Esophagus squamous epithelium (tissue), 5 donors: Measurements from ENCODE around the gene STON1. TPM values are rescaled to one million over a fixed set of nuclear protein-coding genes. Genes with fewer than 3 reads are reported as not detected.
"Not testable (repeated sequence)": the region's sequence is repeated elsewhere in the genome, so short reads cannot be mapped to it uniquely, and the experiment has no call there.

Experiments used
- DNase-seq: peaks from one replicate; lab custom pipeline; 2025; lab: John Stamatoyannopoulos, UW
- H3K27ac ChIP-seq, 4 donors: fragments of 200-600 bp; sonication (generic); one replicate each; pipeline ENCODE4 v1.5.1; 2016 to 2019; ENCODE audit warnings: mild to moderate bottlenecking in 1 of 4
- H3K27me3 ChIP-seq, 4 donors: fragments of 200-600 bp; sonication (generic); 1 replicate in 3 of 4; 2 replicates in 1 of 4; pipeline versions ENCODE4 v1.5.1 to v1.6.0; 2017 to 2021; ENCODE audit warnings: antibody characterized with exemption in 1 of 4
- H3K36me3 ChIP-seq, 3 donors: fragments of 200-600 bp; sonication (generic); one replicate each; pipeline ENCODE4 v1.5.1; 2016 to 2019
- H3K4me1 ChIP-seq, 3 donors: fragments of 200-600 bp; sonication (generic); one replicate each; pipeline ENCODE4 v1.5.1; 2017 to 2019
- H3K4me3 ChIP-seq, 4 donors: fragments of 200-600 bp; sonication (generic); 1 replicate in 3 of 4; 2 replicates in 1 of 4; pipeline ENCODE4 v1.5.1; 2016 to 2019; ENCODE audit warnings: mild to moderate bottlenecking in 2 of 4, moderate library complexity in 1 of 4
- H3K9me3 ChIP-seq, 3 donors: fragments of 200-600 bp; sonication (generic); one replicate each; pipeline ENCODE4 v1.5.1; 2016 to 2019
- CTCF ChIP-seq, 6 experiments: fragments of 450-650 bp in 4 of 6; fragments of 200-600 bp in 2 of 6; sonication (generic) in 2 of 6; IDR thresholded peaks; one replicate each; pipeline ENCODE4 v1.5.1; 2016 to 2019; ENCODE audit warnings: antibody characterized with exemption in 6 of 6, mild to moderate bottlenecking in 4 of 6, moderate library complexity in 4 of 6
- POLR2A ChIP-seq, 4 donors: fragments of 450-650 bp; IDR thresholded peaks; one replicate each; pipeline ENCODE4 v1.6.1; 2017; ENCODE audit warnings: antibody characterized with exemption in 4 of 4, mild to moderate bottlenecking in 4 of 4, moderate library complexity in 3 of 4
- WGBS, 2 donors: methylation state at CpG; one replicate each; pipeline ENCODE4 v1.1.5; 2018; 5-methylcytosine and 5-hydroxymethylcytosine counted together
- intact Hi-C: fragments of 100-400 bp; cut with DNase I; formaldehyde crosslinking; loops from one replicate; pipeline ENCODE4 v1.15.0; 2022
- total RNA-seq, 4 donors: library from RNA; depleted of rRNA; stranded (reverse); fragments of >200 nt; gene quantifications; one replicate each; pipeline ENCODE4 v1.1.0, GENCODE V29; 2016
- donor health status: DM: yes; HTN: yes; CAD: no.

Gene STON1
- total RNA-seq, 4 donors from 2014 or later, result 2.0 to 37.2 (median 6.9) TPM

GRCh38 chr2:48543895-48544294 lies 13.9 kb downstream of the STON1 start:
- Histone ChIP-seq H3K36me3 (peaks cover 0 to 5% (median 0%) of the 10 kb centered on the region in 3 donors), H3K9me3 (no peaks in the 10 kb centered on the region), H3K4me3 (no peak overlapping the region), H3K27me3 (no peaks in the 10 kb centered on the region), H3K27ac (peak overlapping the region in 3 of 4 donors; percentile 26 to 59 (median 32)), H3K4me1 (peaks cover 0 to 55% (median 9%) of the 10 kb centered on the region in 3 donors)
- WGBS, 2 donors, result 69 to 76% methylated on average over 1 of the region's 1 CpG
- no peak for DNase-seq
- TF ChIP-seq CTCF (IDR thresholded peaks at IDR 0.05), result no peak
- intact Hi-C loops, result no loop called here

- Histone ChIP-seq H3K9me3 (no peaks in the 10 kb centered on the region), H3K27me3 (no peaks in the 10 kb centered on the region), H3K36me3 (no peaks in the 10 kb centered on the region), H3K27ac (peak overlapping the region in 3 of 4 donors; percentile 26 to 61 (median 39)), H3K4me3 (no peak overlapping the region), H3K4me1 (peaks cover 0 to 68% (median 14%) of the 10 kb centered on the region in 3 donors)
- TF ChIP-seq POLR2A (IDR thresholded peaks at IDR 0.05) (no peak), CTCF (IDR thresholded peaks at IDR 0.05) (peak in 2 of 6 experiments; percentile 10 to 24)
- no peak for DNase-seq
- intact Hi-C loops, result no loop called here
- 65 to 72% methylated on average over 10 of the region's 10 CpGs for WGBS, 2 donors
Measured at GRCh38 chr2:48545244-48545643, 15.3 kb downstream of the STON1 start.

GRCh38 chr2:48548840-48549239 lies 18.9 kb downstream of the STON1 start:
- no peak for TF ChIP-seq POLR2A (IDR thresholded peaks at IDR 0.05)
- no peak for TF ChIP-seq CTCF (IDR thresholded peaks at IDR 0.05)
- Histone ChIP-seq H3K36me3 (no peaks in the 10 kb centered on the region), H3K4me3 (no peak overlapping the region), H3K9me3 (no peaks in the 10 kb centered on the region), H3K27me3 (no peaks in the 10 kb centered on the region), H3K27ac (peak overlapping the region; percentile 31 to 77 (median 64)), H3K4me1 (peaks cover 0 to 76% (median 27%) of the 10 kb centered on the region in 3 donors)
- intact Hi-C loops, result no loop called here
- no peak for DNase-seq
- 20 to 39% methylated on average over 5 of the region's 5 CpGs for WGBS, 2 donors

- TF ChIP-seq CTCF (IDR thresholded peaks at IDR 0.05) (no peak), POLR2A (IDR thresholded peaks at IDR 0.05) (no peak)
- H3K27me3 ChIP-seq, result no peaks in the 10 kb centered on the region
- H3K9me3 ChIP-seq, result no peaks in the 10 kb centered on the region
- peaks cover 0 to 65% (median 27%) of the 10 kb centered on the region in 3 donors for H3K4me1 ChIP-seq
- H3K27ac ChIP-seq, result peak overlapping the region in 2 of 4 donors; percentile 18 to 70
- H3K4me3 ChIP-seq, result no peak overlapping the region
- intact Hi-C loops, result no loop called here
- DNase-seq, result no peak
- WGBS, 2 donors, result 78 to 89% methylated on average over 3 of the region's 3 CpGs
- H3K36me3 ChIP-seq, result no peaks in the 10 kb centered on the region
Measured at GRCh38 chr2:48549972-48550371, 20.0 kb downstream of the STON1 start.

GRCh38 chr2:48551548-48551947 lies 21.6 kb downstream of the STON1 start:
- DNase-seq, result no peak
- Histone ChIP-seq H3K4me3 (no peak overlapping the region), H3K4me1 (peaks cover 0 to 49% (median 27%) of the 10 kb centered on the region in 3 donors), H3K9me3 (no peaks in the 10 kb centered on the region), H3K27ac (peak overlapping the region in 3 of 4 donors; percentile 21 to 66 (median 29)), H3K27me3 (no peaks in the 10 kb centered on the region), H3K36me3 (no peaks in the 10 kb centered on the region)
- 45 to 79% methylated on average over 3 to 4 of the region's 4 CpGs for WGBS, 2 donors
- intact Hi-C loops, result no loop called here
- no peak for TF ChIP-seq CTCF (IDR thresholded peaks at IDR 0.05)
- TF ChIP-seq POLR2A (IDR thresholded peaks at IDR 0.05), result no peak

GRCh38 chr2:48555071-48555470 lies 25.1 kb downstream of the STON1 start:
- H3K36me3 ChIP-seq, H3K27me3 ChIP-seq, DNase-seq, H3K4me3 ChIP-seq, H3K27ac ChIP-seq, H3K9me3 ChIP-seq, intact Hi-C loops: not testable (repeated sequence)
- H3K4me1 ChIP-seq, result peaks cover 0 to 14% (median 12%) of the 10 kb centered on the region in 3 donors
- 100% methylated on average over 1 of the region's 21 CpGs; no CpG with 5 or more reads in 1 of the 2 donors for WGBS, 2 donors
